HG02885 (cell line): ENCODE results near the gene AKAP4.

Experiments used
- ATAC-seq: cut with Tn5 transposase; IDR thresholded peaks from one replicate; pipeline ENCODE4 v1.9.1; 2021; ENCODE audit warnings: mild to moderate bottlenecking; ENCODE audit not compliant: unreplicated experiment, poor library complexity

The AKAP4 gene

GRCh38 chrX:50200907-50201306, at the start of gene AKAP4:
Gene AKAP4, minus strand, starts transcription at chrX:50201007. Its CDS starts 118 bp downstream, at chrX:50200889.
- ATAC-seq: no peak

- ATAC-seq: no peak
These were observed 10.7 kb upstream of the AKAP4 start for GRCh38 chrX:50211510-50211909.

GRCh38 chrX:50206753-50207152, 5.9 kb upstream of the AKAP4 start:
- ATAC-seq: no peak

- peak; percentile 97 for ATAC-seq
These were observed 3.6 kb upstream of the AKAP4 start, which contains the start of gene CCNB3 for GRCh38 chrX:50204364-50204899. Gene CCNB3, plus strand, starts transcription at chrX:50204765. Its CDS starts 80,399 bp downstream, at chrX:50285164.

- ATAC-seq: no peak
These were observed 1.7 kb upstream of the AKAP4 start for GRCh38 chrX:50202539-50202938.

GRCh38 chrX:50198348-50198747, 2.5 kb downstream of the AKAP4 start:
- ATAC-seq: no peak

GRCh38 chrX:50188859-50189600, 11.8 kb downstream of the AKAP4 start:
- no peak for ATAC-seq

- no peak for ATAC-seq
These were observed 16.9 kb downstream of the AKAP4 start for GRCh38 chrX:50183891-50184290.

GRCh38 chrX:50180073-50180940, 20.5 kb downstream of the AKAP4 start:
- no peak for ATAC-seq

- no peak for ATAC-seq
These were observed 31.1 kb downstream of the AKAP4 start for GRCh38 chrX:50169717-50170116.

GRCh38 chrX:50168241-50168687, 32.5 kb downstream of the AKAP4 start:
- ATAC-seq: peak; percentile 65

- no peak for ATAC-seq
These were observed 33.4 kb downstream of the AKAP4 start for GRCh38 chrX:50167366-50167765.

- no peak for ATAC-seq
These were observed 35.1 kb downstream of the AKAP4 start for GRCh38 chrX:50165727-50166126.

GRCh38 chrX:50161127-50161526, 39.7 kb downstream of the AKAP4 start:
- ATAC-seq: no peak

GRCh38 chrX:50158593-50158992, 42.2 kb downstream of the AKAP4 start:
- ATAC-seq: no peak

GRCh38 chrX:50157545-50158135, 43.2 kb downstream of the AKAP4 start:
- ATAC-seq: no peak

GRCh38 chrX:50154429-50154828, 46.4 kb downstream of the AKAP4 start:
- no peak for ATAC-seq

GRCh38 chrX:50152456-50152855, 48.4 kb downstream of the AKAP4 start:
- no peak for ATAC-seq

GRCh38 chrX:50147972-50148371, 52.8 kb downstream of the AKAP4 start:
- ATAC-seq: no peak
